Sigmoid colon (tissue), 7 donors: Measurements from ENCODE around the gene ADSS1. TPM values are rescaled to one million over a fixed set of nuclear protein-coding genes. Genes with fewer than 3 reads are reported as not detected.
"Not testable (repeated sequence)": the region's sequence is repeated elsewhere in the genome, so short reads cannot be mapped to it uniquely, and the experiment has no call there.

Source experiments
- DNase-seq: peaks from one replicate; pipeline ENCODE4 v3.0.0-alpha.2; 2019
- H3K27ac ChIP-seq, 4 donors: fragments of 200-600 bp; sonication (generic); one replicate each; pipeline ENCODE4 v1.5.1; 2016 to 2019; ENCODE audit warnings: mild to moderate bottlenecking in 1 of 4
- H3K27me3 ChIP-seq, 3 donors: fragments of 200-600 bp; sonication (generic); one replicate each; pipeline ENCODE4 v1.5.1; 2019; ENCODE audit warnings: mild to moderate bottlenecking in 1 of 3
- H3K36me3 ChIP-seq, 4 donors: fragments of 200-600 bp; sonication (generic); one replicate each; pipeline ENCODE4 v1.5.1; 2016 to 2019
- H3K4me1 ChIP-seq, 4 donors: fragments of 200-600 bp; sonication (generic); one replicate each; pipeline ENCODE4 v1.5.1; 2017 to 2019
- H3K4me3 ChIP-seq, 4 donors: fragments of 200-600 bp; sonication (generic); one replicate each; pipeline ENCODE4 v1.5.1; 2017 to 2019; ENCODE audit warnings: mild to moderate bottlenecking in 2 of 4, moderate library complexity in 1 of 4
- H3K9me3 ChIP-seq, 4 donors: fragments of 200-600 bp in 3 of 4; sonication (generic) in 3 of 4; one replicate each; pipeline versions ENCODE4 v1.5.1 to v1.6.1; 2013 to 2019
- CTCF ChIP-seq, 4 experiments: fragments of 450-650 bp in 3 of 4; fragments of 200-600 bp in 1 of 4; IDR thresholded peaks; one replicate each; pipeline ENCODE4 v1.5.1; 2016 to 2019; ENCODE audit warnings: antibody characterized with exemption in 4 of 4, mild to moderate bottlenecking in 3 of 4, moderate library complexity in 2 of 4
- EP300 ChIP-seq, 4 donors: sonication (generic); formaldehyde crosslinking; IDR thresholded peaks; one replicate each; pipeline ENCODE4 v1.6.1; 2017; ENCODE audit warnings: antibody characterized with exemption in 4 of 4
- POLR2A ChIP-seq, 2 donors: fragments of 450-650 bp; IDR thresholded peaks; one replicate each; pipeline ENCODE4 v1.6.1; 2016; ENCODE audit warnings: antibody characterized with exemption in 2 of 2, mild to moderate bottlenecking in 2 of 2, moderate library complexity in 2 of 2
- POLR2AphosphoS5 ChIP-seq, 4 donors: sonication (generic); formaldehyde crosslinking; IDR thresholded peaks; one replicate each; pipeline ENCODE4 v1.6.1; 2017; ENCODE audit warnings: antibody characterized with exemption in 4 of 4
- WGBS, 2 donors: extraction: QIAGEN DNeasy Blood & Tissue Kit; methylation state at CpG; one replicate each; pipeline ENCODE4 v1.1.7; 2013; 5-methylcytosine and 5-hydroxymethylcytosine counted together
- intact Hi-C: fragments of 100-400 bp; cut with DNase I; formaldehyde crosslinking; loops from one replicate; pipeline ENCODE4 v1.15.1; 2023
- polyA plus RNA-seq, 3 donors: library from polyadenylated mRNA; stranded (reverse); fragments of 200-250 nt; gene quantifications; one replicate each; pipeline ENCODE4 v1.2.3, GENCODE V29; 2013
- total RNA-seq, 4 donors: library from RNA; depleted of rRNA; stranded (reverse); fragments of >200 nt; gene quantifications; one replicate each; pipeline ENCODE4 v1.1.0, GENCODE V29; 2016
- donor health status: healthy with polysubstance abuse.
- donor health status: Bipolar disorder and iron deficiency.
- donor health status: healthy.

The ADSS1 gene
- total and polyA plus RNA-seq, 7 donors: 2.0 to 10.2 (median 5.3) TPM

- DNase-seq: peak; percentile 85
- WGBS, 2 donors: 14 to 52% methylated on average over 11 of the region's 11 CpGs
- Histone ChIP-seq H3K9me3 (no peaks in the 10 kb centered on the region), H3K4me3 (no peak overlapping the region), H3K27me3 (no peaks in the 10 kb centered on the region), H3K36me3 (no peaks in the 10 kb centered on the region), H3K4me1 (peaks cover 0 to 45% (median 31%) of the 10 kb centered on the region in 4 donors), H3K27ac (peak overlapping the region in 1 of 4 donors; percentile 21)
- intact Hi-C loops: no loop called here
- TF ChIP-seq EP300 (IDR thresholded peaks at IDR 0.05): no peak
- TF ChIP-seq POLR2AphosphoS5 (IDR thresholded peaks at IDR 0.05): no peak
- TF ChIP-seq CTCF (IDR thresholded peaks at IDR 0.05): no peak
- TF ChIP-seq POLR2A (IDR thresholded peaks at IDR 0.05): no peak
Observed at GRCh38 chr14:104749111-104749649, 25.2 kb downstream of the ADSS1 start.

GRCh38 chr14:104750056-104750752 is 26.2 kb downstream of the ADSS1 start:
- H3K27ac ChIP-seq: no peak overlapping the region

GRCh38 chr14:104750753-104751057 is 26.7 kb downstream of the ADSS1 start:
- H3K36me3 ChIP-seq, DNase-seq, H3K4me3 ChIP-seq, H3K27ac ChIP-seq, H3K9me3 ChIP-seq, H3K27me3 ChIP-seq: not testable (repeated sequence)
- intact Hi-C loops: loop anchor here (5.0 kb wide), 1 partner anchor 77 kb away; no protein-coding TSS in a partner anchor
- H3K4me1 ChIP-seq: peaks cover 2 to 57% (median 44%) of the 10 kb centered on the region in 4 donors
- WGBS, 2 donors: 95 to 98% methylated on average over 5 of the region's 5 CpGs

More at GRCh38 chr14:104750056-104750752, 26.2 kb downstream of the ADSS1 start:
- TF ChIP-seq POLR2AphosphoS5 (IDR thresholded peaks at IDR 0.05): no peak
- no peak for TF ChIP-seq POLR2A (IDR thresholded peaks at IDR 0.05)
- no peak for TF ChIP-seq EP300 (IDR thresholded peaks at IDR 0.05)
- no peak for TF ChIP-seq CTCF (IDR thresholded peaks at IDR 0.05)
- Histone ChIP-seq H3K36me3 (no peaks in the 10 kb centered on the region), H3K27me3 (no peaks in the 10 kb centered on the region), H3K4me1 (peaks cover 2 to 55% (median 41%) of the 10 kb centered on the region in 4 donors), H3K4me3 (no peak overlapping the region), H3K9me3 (no peaks in the 10 kb centered on the region)
- intact Hi-C loops: loop anchor here (5.0 kb wide), 1 partner anchor 77 kb away; no protein-coding TSS in a partner anchor
- WGBS, 2 donors: 81 to 86% methylated on average over 12 of the region's 12 CpGs
- DNase-seq: no peak

DNA sequence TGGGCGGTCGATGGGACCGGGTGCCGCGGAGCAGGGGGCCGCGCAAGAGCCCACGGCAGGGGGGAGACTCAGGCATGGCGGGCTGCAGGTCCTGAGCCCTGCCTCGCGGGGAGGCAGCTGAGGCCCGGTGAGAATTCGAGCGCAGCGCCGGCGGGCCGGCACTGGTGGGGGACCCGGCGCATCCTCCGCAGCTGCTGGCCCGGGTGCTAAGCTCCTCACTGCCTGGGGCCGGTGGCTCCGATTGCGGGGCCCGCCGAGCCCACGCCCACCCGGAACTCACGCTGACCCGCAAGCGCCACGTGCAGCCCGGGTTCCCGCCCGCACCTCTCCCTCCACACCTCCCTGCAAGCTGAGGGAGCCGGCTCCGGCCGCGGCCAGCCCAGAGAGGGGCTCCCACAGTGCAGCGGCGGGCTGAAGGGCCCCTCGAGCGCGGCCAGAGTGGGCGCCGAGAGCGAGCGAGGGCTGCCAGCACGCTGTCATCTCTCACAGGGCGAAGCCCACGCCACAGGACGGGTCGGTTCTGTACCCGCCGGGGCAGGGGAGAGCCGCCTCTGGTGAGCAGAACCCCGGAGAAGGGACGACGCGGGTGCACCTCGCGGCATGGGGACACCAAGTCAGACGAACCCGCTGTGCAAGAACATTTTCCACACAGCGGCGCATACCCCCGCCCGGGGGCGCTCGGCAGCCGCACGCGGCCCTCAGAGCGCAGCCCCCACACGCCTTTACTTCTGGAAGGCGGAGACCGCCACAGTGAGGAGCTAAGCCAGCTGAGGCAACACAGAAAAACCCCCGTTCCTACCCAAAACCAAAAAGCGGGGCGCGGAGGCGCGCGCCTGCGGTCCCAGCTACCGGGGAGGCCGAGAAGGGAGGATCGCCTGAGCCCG is 27.8 kb downstream of the ADSS1 start:
- intact Hi-C loops: loop anchor here (2.0 to 5.0 kb wide), 2 partner anchors 43 to 76 kb away; partner anchors contain the start of gene AKT1
- peak overlapping the region; percentile 82 to 90 (median 86) for H3K27ac ChIP-seq
- H3K9me3 ChIP-seq: no peaks in the 10 kb centered on the region
- DNase-seq: no peak
- WGBS, 2 donors: 79 to 85% methylated on average over 90 of the region's 90 CpGs
- peaks cover 2 to 46% (median 36%) of the 10 kb centered on the region in 4 donors for H3K4me1 ChIP-seq
- H3K4me3 ChIP-seq: peak overlapping the region; percentile 65 to 99 (median 92)
- H3K36me3 ChIP-seq: peaks cover 8 to 14% (median 9%) of the 10 kb centered on the region in 4 donors
- H3K27me3 ChIP-seq: no peaks in the 10 kb centered on the region
- TF ChIP-seq EP300 (IDR thresholded peaks at IDR 0.05) (no peak), POLR2A (IDR thresholded peaks at IDR 0.05) (no peak), CTCF (IDR thresholded peaks at IDR 0.05) (no peak), POLR2AphosphoS5 (IDR thresholded peaks at IDR 0.05) (no peak)

- TF ChIP-seq EP300 (IDR thresholded peaks at IDR 0.05) (no peak), POLR2AphosphoS5 (IDR thresholded peaks at IDR 0.05) (peak in 2 of 4 donors; percentile 13 to 21)
- H3K4me1 ChIP-seq: peaks cover 2 to 40% (median 33%) of the 10 kb centered on the region in 4 donors
- DNase-seq: no peak
- H3K36me3 ChIP-seq: peaks cover 8 to 20% (median 15%) of the 10 kb centered on the region in 4 donors
- H3K9me3 ChIP-seq: no peaks in the 10 kb centered on the region
- peak overlapping the region; percentile 82 to 90 (median 86) for H3K27ac ChIP-seq
- WGBS, 2 donors: 3% methylated on average over 21 of the region's 21 CpGs
- no peaks in the 10 kb centered on the region for H3K27me3 ChIP-seq
- peak overlapping the region; percentile 65 to 99 (median 92) for H3K4me3 ChIP-seq
- intact Hi-C loops: loop anchor here (2.0 to 5.0 kb wide), 2 partner anchors 42 to 75 kb away; partner anchors contain the start of gene AKT1
Observed at GRCh38 chr14:104752423-104752734, 28.4 kb downstream of the ADSS1 start.
